HCEC 1CT (cell line): ENCODE measurements around the gene ITGA8.
"Not testable (repeated sequence)": the region's sequence is repeated elsewhere in the genome, so short reads cannot be mapped to it uniquely, and the experiment has no call there.

Source experiments
- DNase-seq: peaks from one replicate; pipeline ENCODE4 v3.0.0-alpha.2; 2017

Gene ITGA8

GRCh38 chr10:15545884-15546283, 173.8 kb downstream of the ITGA8 start:
- DNase-seq = no peak

- DNase-seq = no peak
These were observed 174.5 kb downstream of the ITGA8 start for GRCh38 chr10:15545266-15545665.

GRCh38 chr10:15543994-15544393, 175.7 kb downstream of the ITGA8 start:
- no peak for DNase-seq

- DNase-seq = no peak
These were observed 176.9 kb downstream of the ITGA8 start for GRCh38 chr10:15542817-15543216.

- DNase-seq = no peak
These were observed 178.3 kb downstream of the ITGA8 start for GRCh38 chr10:15541376-15541775.

- no peak for DNase-seq
These were observed 179.0 kb downstream of the ITGA8 start for GRCh38 chr10:15540727-15541126.

GRCh38 chr10:15539262-15539661, 180.5 kb downstream of the ITGA8 start:
- no peak for DNase-seq

GRCh38 chr10:15534928-15535538, 184.7 kb downstream of the ITGA8 start:
- DNase-seq = not testable (repeated sequence)

GRCh38 chr10:15531927-15532722, 187.6 kb downstream of the ITGA8 start:
- no peak for DNase-seq

- no peak for DNase-seq
These were observed 190.9 kb downstream of the ITGA8 start for GRCh38 chr10:15528859-15529239.

GRCh38 chr10:15526754-15527153, 193.0 kb downstream of the ITGA8 start:
- no peak for DNase-seq

- no peak for DNase-seq
These were observed 198.3 kb downstream of the ITGA8 start for GRCh38 chr10:15521328-15521903.

GRCh38 chr10:15518250-15518649, 201.5 kb downstream of the ITGA8 start:
- no peak for DNase-seq

GRCh38 chr10:15516256-15517085, 203.3 kb downstream of the ITGA8 start:
- DNase-seq = no peak

- no peak for DNase-seq
These were observed 204.5 kb downstream of the ITGA8 start for GRCh38 chr10:15515202-15515601.

GRCh38 chr10:15510963-15511362, 208.8 kb downstream of the ITGA8 start:
- DNase-seq = no peak

GRCh38 chr10:15505329-15505728, 214.4 kb downstream of the ITGA8 start:
- DNase-seq = no peak

GRCh38 chr10:15504101-15504840, 215.5 kb downstream of the ITGA8 start:
- DNase-seq = no peak

- DNase-seq = no peak
These were observed 224.7 kb downstream of the ITGA8 start for GRCh38 chr10:15494850-15495506.

GRCh38 chr10:15491856-15492642, 227.7 kb downstream of the ITGA8 start:
- DNase-seq = no peak

- no peak for DNase-seq
These were observed 230.3 kb downstream of the ITGA8 start for GRCh38 chr10:15489431-15489830.
